Spleen (tissue), 11 donors: Measurements from ENCODE around the gene ACOXL. TPM values are rescaled to one million over a fixed set of nuclear protein-coding genes. Genes with fewer than 3 reads are reported as not detected.
"Not testable (repeated sequence)": the region's sequence is repeated elsewhere in the genome, so short reads cannot be mapped to it uniquely, and the experiment has no call there.

ENCODE experiments used
- DNase-seq: peaks from one replicate; pipeline ENCODE4 v3.0.0-alpha.2; 2020
- H3K27ac ChIP-seq, 8 donors: fragments of 200-600 bp; sonication (generic) in 7 of 8; 1 replicate in 4 of 8; 2 replicates in 4 of 8; pipeline versions ENCODE4 v1.5.0 to v1.8.0; 2016 to 2021; ENCODE audit warnings: inconsistent platforms in 4 of 8, mild to moderate bottlenecking in 4 of 8, moderate library complexity in 1 of 8
- H3K27me3 ChIP-seq, 7 donors: fragments of 200-600 bp; sonication (generic) in 6 of 7; replicated peaks in 1 of 7; 1 replicate in 4 of 7; 2 replicates in 3 of 7; pipeline versions ENCODE4 v1.5.0 to v1.8.0; 2016 to 2021; ENCODE audit warnings: inconsistent platforms in 3 of 7, mild to moderate bottlenecking in 1 of 7
- H3K36me3 ChIP-seq, 6 donors: fragments of 200-600 bp; sonication (generic) in 5 of 6; 1 replicate in 4 of 6; 2 replicates in 2 of 6; pipeline versions ENCODE4 v1.5.0 to v1.8.0; 2016 to 2021; ENCODE audit warnings: inconsistent platforms in 2 of 6
- H3K4me1 ChIP-seq, 6 donors: fragments of 200-600 bp; sonication (generic) in 5 of 6; 1 replicate in 3 of 6; 2 replicates in 3 of 6; pipeline versions ENCODE4 v1.5.0 to v1.8.0; 2016 to 2021; ENCODE audit warnings: inconsistent platforms in 3 of 6
- H3K4me3 ChIP-seq, 8 donors: fragments of 200-600 bp; sonication (generic) in 7 of 8; 1 replicate in 4 of 8; 2 replicates in 4 of 8; pipeline versions ENCODE4 v1.5.0 to v1.8.0; 2016 to 2021; ENCODE audit warnings: inconsistent platforms in 4 of 8, mild to moderate bottlenecking in 4 of 8, moderate library complexity in 2 of 8
- H3K9me3 ChIP-seq, 8 donors: fragments of 200-600 bp; sonication (generic) in 7 of 8; 1 replicate in 4 of 8; 2 replicates in 4 of 8; pipeline versions ENCODE4 v1.5.0 to v1.8.0; 2016 to 2021; ENCODE audit warnings: inconsistent platforms in 4 of 8
- POLR2A ChIP-seq, 3 donors: fragments of 450-650 bp; IDR thresholded peaks; one replicate each; pipeline ENCODE4 v1.5.1; 2017; ENCODE audit warnings: antibody characterized with exemption in 3 of 3, mild to moderate bottlenecking in 1 of 3
- POLR2AphosphoS5 ChIP-seq, 3 donors: sonication (generic); formaldehyde crosslinking; IDR thresholded peaks; one replicate each; pipeline ENCODE4 v1.5.1; 2017; ENCODE audit warnings: antibody characterized with exemption in 3 of 3
- WGBS, 5 donors: extraction: QIAGEN DNeasy Blood & Tissue Kit in 3 of 5; methylation state at CpG; one replicate each; pipeline versions ENCODE4 v1.1.5 to v1.1.7; 2013 to 2018; 5-methylcytosine and 5-hydroxymethylcytosine counted together
- intact Hi-C: fragments of 100-400 bp; cut with DNase I; formaldehyde crosslinking; loops from one replicate; pipeline ENCODE4 v1.15.0; 2023; ENCODE audit warnings: low total_unique reads
- polyA plus RNA-seq, 3 donors: library from polyadenylated mRNA; stranded (reverse); fragments of 200-250 nt; gene quantifications; one replicate each; pipeline ENCODE4 v1.2.1, GENCODE V29; 2013
- total RNA-seq, 7 donors: library from RNA; depleted of rRNA in 3 of 7; stranded (reverse); fragments of >200 nt in 3 of 7; fragmentation: NEBNext Ultra II Directional in 4 of 7; extraction: Animal tissue kit (Norgen Biotek cat#: 25700) in 4 of 7; gene quantifications; one replicate each; pipeline versions ENCODE4 v1.1.0 to v1.2.1, GENCODE V29; 2016 to 2021
- TF ChIP-seq, protein P1 (sequence below), 11 experiments: fragments of 200-600 bp in 7 of 11; fragments of 450-650 bp in 4 of 11; sonication (generic) in 4 of 11; IDR thresholded peaks in 8 of 11; conservative IDR thresholded peaks in 3 of 11; 1 replicate in 7 of 11; 2 replicates in 4 of 11; pipeline versions ENCODE4 v1.4.0 to v1.8.0; 2016 to 2021; ENCODE audit warnings: antibody characterized with exemption in 11 of 11, inconsistent platforms in 4 of 11, mild to moderate bottlenecking in 1 of 11
- donor health status: healthy with polysubstance abuse.
- donor health status: DM: no; HTN: no; CAD: no; lungs with moderate emphysema.
- donor health status: DM: no; HTN: no; CAD: no.
- donor health status: Bipolar disorder and iron deficiency.
- donor health status: healthy.
- donor health status: DM: no; HTN: no; CAD: no.
- donor health status: DM: yes; HTN: yes; CAD: no.

The ACOXL gene
- total and polyA plus RNA-seq, 10 donors = 0.04 to 1.0 (median 0.66) TPM

DNA sequence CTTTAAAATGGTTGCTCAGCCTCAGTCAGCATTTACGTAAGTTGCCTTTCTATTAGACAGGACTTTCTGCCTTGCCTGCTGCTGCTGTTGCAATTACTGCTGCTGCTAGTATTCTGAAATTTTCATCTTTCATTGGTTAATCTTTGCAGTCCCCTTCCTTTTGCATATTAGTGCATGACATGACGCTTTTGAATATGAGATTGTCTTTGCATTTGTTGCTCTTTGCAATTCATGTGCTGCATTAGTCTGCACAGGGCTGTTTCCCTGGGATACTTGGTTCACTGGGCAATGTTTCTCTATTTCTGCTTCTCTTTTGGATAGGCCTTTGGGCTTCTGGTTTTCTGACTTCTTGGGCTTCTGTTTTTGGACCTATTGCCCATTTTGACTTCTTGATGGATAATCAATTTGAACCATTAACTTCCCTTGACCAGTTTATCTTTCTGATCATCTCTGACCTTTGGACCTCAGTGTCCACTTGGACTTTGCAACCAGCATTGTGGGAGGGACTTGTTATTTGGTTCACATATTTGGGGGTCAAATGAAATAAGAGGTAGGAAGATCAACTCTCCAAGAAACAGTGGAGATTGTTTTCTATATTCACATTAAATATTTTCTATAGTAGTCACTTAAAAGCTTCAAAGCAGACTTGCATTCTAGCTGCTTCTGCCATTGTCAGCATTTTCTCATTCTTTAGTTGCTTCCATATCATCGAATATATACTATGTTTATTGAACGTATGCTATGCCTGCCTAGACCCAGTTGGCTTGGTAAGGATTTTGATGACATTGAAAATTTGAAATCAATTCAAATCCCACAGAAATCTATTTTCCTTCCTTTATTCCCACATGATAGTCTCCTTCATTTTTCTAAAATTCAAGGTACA is 42.0 kb upstream of the ACOXL start:
- H3K4me3 ChIP-seq = no peak overlapping the region
- H3K27me3 ChIP-seq = no peaks in the 10 kb centered on the region
- no peak for DNase-seq
- intact Hi-C loops = no loop called here
- WGBS, 5 donors = 81 to 93% (median 85%) methylated on average over 4 of the region's 4 CpGs
- H3K36me3 ChIP-seq = no peaks in the 10 kb centered on the region
- H3K4me1 ChIP-seq = no peaks in the 10 kb centered on the region
- TF ChIP-seq POLR2A (IDR thresholded peaks at IDR 0.05) (no peak), POLR2AphosphoS5 (IDR thresholded peaks at IDR 0.05) (no peak)
- TF ChIP-seq, protein P1, sequence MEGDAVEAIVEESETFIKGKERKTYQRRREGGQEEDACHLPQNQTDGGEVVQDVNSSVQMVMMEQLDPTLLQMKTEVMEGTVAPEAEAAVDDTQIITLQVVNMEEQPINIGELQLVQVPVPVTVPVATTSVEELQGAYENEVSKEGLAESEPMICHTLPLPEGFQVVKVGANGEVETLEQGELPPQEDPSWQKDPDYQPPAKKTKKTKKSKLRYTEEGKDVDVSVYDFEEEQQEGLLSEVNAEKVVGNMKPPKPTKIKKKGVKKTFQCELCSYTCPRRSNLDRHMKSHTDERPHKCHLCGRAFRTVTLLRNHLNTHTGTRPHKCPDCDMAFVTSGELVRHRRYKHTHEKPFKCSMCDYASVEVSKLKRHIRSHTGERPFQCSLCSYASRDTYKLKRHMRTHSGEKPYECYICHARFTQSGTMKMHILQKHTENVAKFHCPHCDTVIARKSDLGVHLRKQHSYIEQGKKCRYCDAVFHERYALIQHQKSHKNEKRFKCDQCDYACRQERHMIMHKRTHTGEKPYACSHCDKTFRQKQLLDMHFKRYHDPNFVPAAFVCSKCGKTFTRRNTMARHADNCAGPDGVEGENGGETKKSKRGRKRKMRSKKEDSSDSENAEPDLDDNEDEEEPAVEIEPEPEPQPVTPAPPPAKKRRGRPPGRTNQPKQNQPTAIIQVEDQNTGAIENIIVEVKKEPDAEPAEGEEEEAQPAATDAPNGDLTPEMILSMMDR (IDR thresholded peaks at IDR 0.05 in 8 of 11, conservative IDR thresholded peaks at IDR 0.05 in 3 of 11) = no peak
- no peak overlapping the region for H3K27ac ChIP-seq
- H3K9me3 ChIP-seq = peaks cover 0 to 20% (median 11%) of the 10 kb centered on the region in 8 donors

DNA sequence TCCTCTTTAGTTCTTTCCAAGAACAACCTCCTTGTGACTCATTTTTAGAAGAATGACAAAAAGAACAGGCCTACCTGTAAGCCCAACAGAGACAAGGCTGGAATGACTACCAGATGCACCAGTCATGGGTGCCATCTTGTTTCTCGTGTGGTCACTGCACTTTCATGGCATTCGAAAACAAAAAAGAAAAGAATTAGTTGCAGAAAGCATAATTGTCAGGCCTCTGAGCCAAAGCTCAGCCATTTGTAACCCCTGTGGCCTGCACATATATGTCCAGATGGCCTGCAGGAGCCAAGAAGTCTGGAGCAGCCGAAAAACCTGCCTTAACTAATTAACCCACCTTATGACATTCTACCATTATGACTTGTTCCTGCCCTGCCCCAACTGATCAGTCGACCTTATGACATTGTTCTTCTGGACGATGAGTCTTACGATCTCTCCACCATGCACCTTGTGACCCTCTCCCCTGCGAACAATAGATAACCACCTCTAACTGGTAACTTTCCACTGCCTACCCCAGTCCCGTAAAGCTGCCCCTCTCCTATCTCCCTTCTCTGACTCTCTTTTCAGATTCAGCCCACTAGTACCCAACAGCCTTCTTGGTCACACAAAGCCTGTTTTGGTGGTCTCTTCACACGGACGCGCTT is 40.6 kb upstream of the ACOXL start:
- 93 to 96% (median 94%) methylated on average over 11 of the region's 11 CpGs for WGBS, 5 donors

GRCh38 chr2:110695146-110695898 is 37.1 kb upstream of the ACOXL start:
- DNase-seq, H3K36me3 ChIP-seq, H3K9me3 ChIP-seq, H3K4me3 ChIP-seq, H3K27ac ChIP-seq, H3K4me1 ChIP-seq, H3K27me3 ChIP-seq, intact Hi-C loops: not testable (repeated sequence)
- WGBS, 5 donors = 16 to 25% (median 19%) methylated on average over 4 to 5 of the region's 5 CpGs

More for the DNA sequence above, 40.6 kb upstream of the ACOXL start:
- Histone ChIP-seq H3K4me1 (no peaks in the 10 kb centered on the region), H3K27ac (no peak overlapping the region), H3K36me3 (no peaks in the 10 kb centered on the region), H3K9me3 (peaks cover 0 to 17% (median 10%) of the 10 kb centered on the region in 8 donors), H3K27me3 (no peaks in the 10 kb centered on the region), H3K4me3 (no peak overlapping the region)
- intact Hi-C loops = no loop called here
- no peak for DNase-seq
- TF ChIP-seq POLR2AphosphoS5 (IDR thresholded peaks at IDR 0.05) = no peak
- TF ChIP-seq POLR2A (IDR thresholded peaks at IDR 0.05) = no peak
- TF ChIP-seq, protein P1 (IDR thresholded peaks at IDR 0.05 in 8 of 11, conservative IDR thresholded peaks at IDR 0.05 in 3 of 11) = no peak

DNA sequence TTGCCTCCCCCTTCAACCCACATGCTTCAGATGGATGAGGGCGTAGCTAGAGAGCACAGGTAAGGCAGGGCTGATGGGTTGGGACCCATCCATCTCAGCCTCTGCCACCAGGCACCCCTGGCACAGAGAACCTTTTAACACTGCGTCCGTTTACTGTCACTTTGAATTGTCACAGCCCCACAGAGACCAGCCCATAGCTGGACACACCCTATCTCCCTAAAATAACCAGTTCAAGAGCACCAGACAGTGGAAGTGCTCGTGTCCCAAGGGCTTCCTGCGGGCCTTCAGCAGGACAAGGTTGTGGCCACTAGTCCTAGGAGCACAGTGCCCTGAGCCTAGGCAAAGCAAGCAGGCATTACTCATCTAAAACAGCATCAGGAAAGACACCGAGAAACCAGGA is 34.1 kb upstream of the ACOXL start:
- H3K27ac ChIP-seq, intact Hi-C loops, H3K9me3 ChIP-seq, H3K4me3 ChIP-seq, H3K27me3 ChIP-seq, H3K36me3 ChIP-seq, DNase-seq: not testable (repeated sequence)
- 60% methylated on average over 1 of the region's 6 CpGs; no CpG with 5 or more reads in 4 of the 5 donors for WGBS, 5 donors
- H3K4me1 ChIP-seq = peaks cover 0 to 16% (median 0%) of the 10 kb centered on the region in 6 donors
